IPS-18a (cell line): ENCODE measurements around the gene EFR3B.

Source experiments
- H3K27ac ChIP-seq: one replicate; pipeline ENCODE4 v1.5.1; 2013; ENCODE audit warnings: low read length
- H3K27me3 ChIP-seq: one replicate; pipeline ENCODE4 v1.6.1; 2013; ENCODE audit warnings: mild to moderate bottlenecking, low read length; ENCODE audit not compliant: control insufficient read depth, insufficient read depth
- H3K36me3 ChIP-seq: one replicate; pipeline ENCODE4 v1.6.1; 2013; ENCODE audit warnings: low read depth, low read length; ENCODE audit not compliant: control insufficient read depth
- H3K4me1 ChIP-seq: one replicate; pipeline ENCODE4 v1.6.1; 2013; ENCODE audit warnings: low read depth, low read length; ENCODE audit not compliant: control insufficient read depth
- H3K4me3 ChIP-seq: one replicate; pipeline ENCODE4 v1.5.1; 2013; ENCODE audit warnings: low read length
- H3K9ac ChIP-seq: one replicate; pipeline ENCODE4 v1.6.1; 2013; ENCODE audit warnings: mild to moderate bottlenecking, low read length, moderate library complexity
- H3K9me3 ChIP-seq: one replicate; pipeline ENCODE4 v1.6.1; 2013; ENCODE audit warnings: low read depth, low read length; ENCODE audit not compliant: control insufficient read depth

The EFR3B gene

GRCh38 chr2:25056098-25056821 is 14.4 kb downstream of the EFR3B start:
- Histone ChIP-seq H3K4me3 (no peak overlapping the region), H3K27ac (no peak overlapping the region), H3K27me3 (no peaks in the 10 kb centered on the region), H3K36me3 (no peaks in the 10 kb centered on the region), H3K9me3 (no peaks in the 10 kb centered on the region), H3K4me1 (no peaks in the 10 kb centered on the region), H3K9ac (no peak overlapping the region)

GRCh38 chr2:25062511-25062917 is 20.6 kb downstream of the EFR3B start:
- no peaks in the 10 kb centered on the region for H3K4me1 ChIP-seq
- H3K27ac ChIP-seq: no peak overlapping the region
- no peak overlapping the region for H3K4me3 ChIP-seq
- H3K9ac ChIP-seq: no peak overlapping the region
- H3K36me3 ChIP-seq: no peaks in the 10 kb centered on the region
- no peaks in the 10 kb centered on the region for H3K27me3 ChIP-seq
- H3K9me3 ChIP-seq: no peaks in the 10 kb centered on the region

GRCh38 chr2:25063876-25064660 is 22.2 kb downstream of the EFR3B start:
- H3K4me3 ChIP-seq: no peak overlapping the region
- H3K4me1 ChIP-seq: no peaks in the 10 kb centered on the region
- no peak overlapping the region for H3K27ac ChIP-seq
- H3K27me3 ChIP-seq: no peaks in the 10 kb centered on the region
- H3K9ac ChIP-seq: no peak overlapping the region
- H3K9me3 ChIP-seq: no peaks in the 10 kb centered on the region
- no peaks in the 10 kb centered on the region for H3K36me3 ChIP-seq

GRCh38 chr2:25065768-25066167 is 23.9 kb downstream of the EFR3B start:
- H3K27ac ChIP-seq: no peak overlapping the region
- no peak overlapping the region for H3K4me3 ChIP-seq
- no peaks in the 10 kb centered on the region for H3K4me1 ChIP-seq
- H3K9ac ChIP-seq: no peak overlapping the region
- H3K9me3 ChIP-seq: no peaks in the 10 kb centered on the region
- H3K36me3 ChIP-seq: no peaks in the 10 kb centered on the region
- no peaks in the 10 kb centered on the region for H3K27me3 ChIP-seq

GRCh38 chr2:25066455-25066854 is 24.6 kb downstream of the EFR3B start:
- H3K27ac ChIP-seq: no peak overlapping the region
- no peaks in the 10 kb centered on the region for H3K27me3 ChIP-seq
- no peaks in the 10 kb centered on the region for H3K9me3 ChIP-seq
- no peak overlapping the region for H3K9ac ChIP-seq
- H3K36me3 ChIP-seq: no peaks in the 10 kb centered on the region
- no peaks in the 10 kb centered on the region for H3K4me1 ChIP-seq
- no peak overlapping the region for H3K4me3 ChIP-seq

- Histone ChIP-seq H3K27ac (no peak overlapping the region), H3K9ac (no peak overlapping the region), H3K4me1 (no peaks in the 10 kb centered on the region), H3K9me3 (no peaks in the 10 kb centered on the region), H3K36me3 (no peaks in the 10 kb centered on the region), H3K27me3 (no peaks in the 10 kb centered on the region), H3K4me3 (no peak overlapping the region)
Observed at GRCh38 chr2:25068217-25068616, 26.3 kb downstream of the EFR3B start.

GRCh38 chr2:25071966-25072365 is 30.1 kb downstream of the EFR3B start:
- no peak overlapping the region for H3K9ac ChIP-seq
- H3K36me3 ChIP-seq: no peaks in the 10 kb centered on the region
- no peak overlapping the region for H3K27ac ChIP-seq
- no peaks in the 10 kb centered on the region for H3K4me1 ChIP-seq
- H3K4me3 ChIP-seq: no peak overlapping the region
- H3K27me3 ChIP-seq: no peaks in the 10 kb centered on the region
- no peaks in the 10 kb centered on the region for H3K9me3 ChIP-seq

GRCh38 chr2:25072606-25073005 is 30.7 kb downstream of the EFR3B start:
- H3K27ac ChIP-seq: no peak overlapping the region
- no peaks in the 10 kb centered on the region for H3K36me3 ChIP-seq
- no peak overlapping the region for H3K4me3 ChIP-seq
- H3K9me3 ChIP-seq: no peaks in the 10 kb centered on the region
- H3K4me1 ChIP-seq: no peaks in the 10 kb centered on the region
- H3K9ac ChIP-seq: no peak overlapping the region
- H3K27me3 ChIP-seq: no peaks in the 10 kb centered on the region

GRCh38 chr2:25073025-25073424 is 31.1 kb downstream of the EFR3B start:
- Histone ChIP-seq H3K9ac (no peak overlapping the region), H3K27ac (no peak overlapping the region), H3K4me3 (no peak overlapping the region), H3K4me1 (no peaks in the 10 kb centered on the region), H3K36me3 (no peaks in the 10 kb centered on the region), H3K9me3 (no peaks in the 10 kb centered on the region), H3K27me3 (no peaks in the 10 kb centered on the region)

- no peaks in the 10 kb centered on the region for H3K4me1 ChIP-seq
- no peaks in the 10 kb centered on the region for H3K27me3 ChIP-seq
- no peak overlapping the region for H3K27ac ChIP-seq
- H3K9me3 ChIP-seq: no peaks in the 10 kb centered on the region
- no peak overlapping the region for H3K9ac ChIP-seq
- H3K4me3 ChIP-seq: no peak overlapping the region
- no peaks in the 10 kb centered on the region for H3K36me3 ChIP-seq
Observed at GRCh38 chr2:25073914-25074313, 32.0 kb downstream of the EFR3B start.

- H3K27ac ChIP-seq: no peak overlapping the region
- H3K9me3 ChIP-seq: no peaks in the 10 kb centered on the region
- H3K4me3 ChIP-seq: no peak overlapping the region
- no peaks in the 10 kb centered on the region for H3K4me1 ChIP-seq
- H3K27me3 ChIP-seq: no peaks in the 10 kb centered on the region
- no peaks in the 10 kb centered on the region for H3K36me3 ChIP-seq
- H3K9ac ChIP-seq: no peak overlapping the region
Observed at GRCh38 chr2:25074826-25075225, 33.0 kb downstream of the EFR3B start.

GRCh38 chr2:25076749-25077148 is 34.9 kb downstream of the EFR3B start:
- Histone ChIP-seq H3K4me1 (no peaks in the 10 kb centered on the region), H3K9ac (no peak overlapping the region), H3K36me3 (no peaks in the 10 kb centered on the region), H3K4me3 (no peak overlapping the region), H3K27me3 (no peaks in the 10 kb centered on the region), H3K27ac (no peak overlapping the region), H3K9me3 (no peaks in the 10 kb centered on the region)
